Measurements from ENCODE around the gene KLF17. TPM values are rescaled to one million over a fixed set of nuclear protein-coding genes. Genes with fewer than 3 reads are reported as not detected.
"Not testable (repeated sequence)": the region's sequence is repeated elsewhere in the genome, so short reads cannot be mapped to it uniquely, and the experiment has no call there.

Gene KLF17
- total RNA-seq, 1 experiment from 2014 or later, result not detected

- CTCF ChIA-PET, result interaction anchor here (0.6 kb wide), 1 partner anchor 85 kb away, joined by 3 read pairs; no protein-coding TSS in a partner anchor
- DNase-seq (ENCODE audit: low spot score); H3K27ac Mint-ChIP-seq; H3K4me3 Mint-ChIP-seq; ATAC-seq; POLR2A ChIA-PET; H3K36me3 Mint-ChIP-seq; H3K27me3 Mint-ChIP-seq (ENCODE audit: low read depth): not testable (repeated sequence)
- Mint-ChIP-seq H3K4me1 (peaks cover 14% of the 10 kb centered on the region), H3K9me3 (0 out of 2 replicates have a peak, but pooled peaks cover 12% of the 10 kb centered on the region)
- TF ChIP-seq HMGA2 (CRISPR knock-in tag; IDR thresholded peaks at IDR 0.05), result peak; percentile 97
Observed at GRCh38 chr1:44117272-44117671, 1.3 kb upstream of the KLF17 start.

- no peak overlapping the region for H3K4me3 Mint-ChIP-seq
- POLR2A ChIA-PET, result no interaction called here
Observed at GRCh38 chr1:44119525-44119924, 904 bp downstream of the KLF17 start.

More at GRCh38 chr1:44119525-44119924, 904 bp downstream of the KLF17 start:
- no peak for DNase-seq (ENCODE audit: low spot score)
- CTCF ChIA-PET, result interaction anchor here (1.2 kb wide), 1 partner anchor 98 kb away, joined by 3 read pairs; no protein-coding TSS in a partner anchor
- peak; percentile 95 for ATAC-seq
- peaks cover 14% of the 10 kb centered on the region for H3K4me1 Mint-ChIP-seq
- no peak overlapping the region for H3K27ac Mint-ChIP-seq
- H3K36me3 Mint-ChIP-seq, result no peaks in the 10 kb centered on the region
- peaks cover 11% of the 10 kb centered on the region for H3K27me3 Mint-ChIP-seq (ENCODE audit: low read depth)
- 0 out of 2 replicates have a peak, but pooled peaks cover 12% of the 10 kb centered on the region for H3K9me3 Mint-ChIP-seq
- TF ChIP-seq USF2 (CRISPR knock-in tag; IDR thresholded peaks at IDR 0.05) (no peak), NFYB (CRISPR knock-in tag; conservative IDR thresholded peaks at IDR 0.05; ENCODE audit: low read depth) (no peak), AR (CRISPR knock-in tag; IDR thresholded peaks at IDR 0.05) (no peak), FOXJ3 (CRISPR knock-in tag; IDR thresholded peaks at IDR 0.05; ENCODE audit: borderline replicate concordance) (no peak), STAT6 (CRISPR knock-in tag; conservative IDR thresholded peaks at IDR 0.05; ENCODE audit: low read depth) (no peak), JUN (CRISPR knock-in tag; IDR thresholded peaks at IDR 0.05) (no peak), TEAD4 (CRISPR knock-in tag; IDR thresholded peaks at IDR 0.05) (no peak), EMX1 (CRISPR knock-in tag; IDR thresholded peaks at IDR 0.05) (no peak), USF1 (CRISPR knock-in tag; IDR thresholded peaks at IDR 0.05) (no peak), ELF4 (CRISPR knock-in tag; IDR thresholded peaks at IDR 0.05; ENCODE audit: low read depth) (no peak), KAT7 (CRISPR knock-in tag; IDR thresholded peaks at IDR 0.05; ENCODE audit: borderline replicate concordance) (no peak), MXD4 (CRISPR knock-in tag; IDR thresholded peaks at IDR 0.05; ENCODE audit: borderline replicate concordance) (no peak)

All from WTC11 (cell line).